ENCODE measurements around the gene PFKFB1.

The PFKFB1 gene

DNA sequence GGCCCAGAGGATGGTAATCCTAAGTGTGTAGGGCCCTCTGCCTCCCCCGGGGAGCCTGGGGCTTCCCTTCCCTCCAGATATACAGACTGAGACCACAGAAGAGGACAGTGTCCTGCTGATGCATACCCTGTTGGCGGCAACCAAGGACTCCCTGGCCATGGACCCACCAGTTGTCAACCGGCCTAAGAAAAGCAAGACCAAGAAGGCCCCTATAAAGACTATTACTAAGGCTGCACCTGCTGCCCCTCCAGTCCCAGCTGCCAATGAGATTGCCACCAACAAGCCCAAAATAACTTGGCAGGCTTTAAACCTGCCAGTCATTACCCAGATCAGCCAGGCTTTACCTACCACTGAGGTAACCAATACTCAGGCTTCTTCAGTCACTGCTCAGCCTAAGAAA is 71.4 kb downstream of the PFKFB1 start:
- DNase-seq (ENCODE audit: low spot score), result no peak

DNA sequence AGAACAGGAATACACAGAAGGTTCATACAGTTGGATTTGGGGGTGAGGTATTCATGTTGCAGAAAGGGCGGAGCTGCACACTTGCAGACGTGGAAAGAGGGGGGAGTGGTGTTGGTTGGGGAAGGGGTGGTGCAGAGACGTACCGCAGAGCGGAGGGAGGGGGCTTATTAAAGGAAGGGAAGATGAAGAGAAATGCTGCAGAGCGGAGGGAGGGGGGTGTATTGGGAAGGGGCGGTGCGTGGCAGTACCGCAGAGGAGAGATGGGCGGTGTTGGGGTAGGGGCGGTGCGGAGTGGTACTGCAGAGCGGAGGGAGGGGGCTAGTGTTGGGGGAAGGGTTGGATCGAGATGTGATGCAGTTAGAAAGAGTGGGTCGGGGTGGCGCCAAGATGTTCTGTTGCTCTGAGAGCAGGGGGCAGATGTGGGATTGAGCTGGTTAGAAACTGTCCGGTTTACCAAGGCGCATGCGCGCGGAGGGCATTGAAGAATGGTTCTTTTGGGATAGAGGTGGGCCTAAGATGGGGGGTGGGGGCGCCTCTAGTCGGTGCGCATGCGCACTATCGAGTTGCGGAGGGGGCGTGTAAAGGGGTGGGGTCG is 72.5 kb downstream of the PFKFB1 start:
- no peak for DNase-seq (ENCODE audit: low spot score)

DNA sequence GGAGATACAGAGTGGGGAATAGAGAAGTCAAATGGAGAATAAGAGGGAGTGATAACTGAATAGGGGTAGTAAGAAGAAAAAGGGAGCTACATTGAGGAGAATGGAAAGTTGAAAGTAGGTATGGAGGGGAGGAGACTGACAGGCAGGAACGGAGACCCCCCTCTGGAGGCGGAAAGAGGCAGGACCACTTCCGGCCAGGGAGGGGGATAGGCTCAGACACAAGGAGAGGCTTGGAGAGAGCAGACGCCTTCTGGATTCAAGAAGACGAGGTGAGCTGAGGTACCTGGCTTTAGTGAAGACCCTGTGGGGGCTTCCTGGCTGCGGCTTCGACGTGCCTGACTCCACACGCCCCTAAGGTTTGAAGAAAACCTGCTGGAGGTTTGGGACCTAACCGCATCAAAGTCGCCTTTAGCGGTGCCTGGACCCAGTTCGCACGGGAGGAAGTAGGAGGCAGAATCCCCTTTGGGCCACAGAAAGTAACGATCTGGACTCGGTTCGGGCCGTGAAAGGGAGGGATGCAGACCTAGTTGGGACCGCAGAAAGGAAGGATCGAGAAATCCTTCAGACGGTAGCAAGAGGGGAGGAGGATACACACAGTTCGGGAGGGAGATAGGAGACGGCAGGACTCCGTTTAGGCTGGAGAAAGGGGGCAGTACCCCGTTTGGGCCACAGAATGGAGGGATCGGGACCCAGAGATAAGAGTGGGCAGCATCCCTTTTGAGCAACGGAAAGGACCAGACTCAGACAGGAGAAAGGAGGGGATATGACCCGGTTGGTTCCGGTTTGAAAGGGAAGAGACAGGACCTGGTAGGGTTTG is 73.2 kb downstream of the PFKFB1 start, which contains the start of gene TRO:
Gene TRO, plus strand, starts transcription at position 215 of the 817 bp plus-strand sequence. CDS start 1,423 bp downstream, outside the sequence.
- DNase-seq (ENCODE audit: low spot score), result no peak

DNA sequence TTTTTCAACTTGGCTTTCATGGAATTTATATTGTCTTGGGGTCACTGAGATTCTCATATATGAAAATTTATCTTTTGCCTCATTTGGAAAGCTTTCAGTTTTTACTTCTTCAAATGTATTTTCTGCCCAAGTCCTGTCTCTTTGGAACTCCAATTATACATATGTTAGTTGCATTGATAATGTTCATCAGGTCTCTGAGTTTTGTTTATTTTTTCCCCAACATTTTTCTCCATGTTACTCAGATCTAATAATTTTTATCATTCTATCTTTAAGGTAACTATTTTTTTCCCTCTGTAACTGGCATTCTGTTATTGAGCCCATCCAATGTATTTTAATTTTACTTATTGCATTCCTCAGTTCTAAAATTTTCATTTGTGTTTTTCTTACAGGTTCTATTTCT is 84.0 kb downstream of the PFKFB1 start:
- DNase-seq (ENCODE audit: low spot score), result no peak

DNA sequence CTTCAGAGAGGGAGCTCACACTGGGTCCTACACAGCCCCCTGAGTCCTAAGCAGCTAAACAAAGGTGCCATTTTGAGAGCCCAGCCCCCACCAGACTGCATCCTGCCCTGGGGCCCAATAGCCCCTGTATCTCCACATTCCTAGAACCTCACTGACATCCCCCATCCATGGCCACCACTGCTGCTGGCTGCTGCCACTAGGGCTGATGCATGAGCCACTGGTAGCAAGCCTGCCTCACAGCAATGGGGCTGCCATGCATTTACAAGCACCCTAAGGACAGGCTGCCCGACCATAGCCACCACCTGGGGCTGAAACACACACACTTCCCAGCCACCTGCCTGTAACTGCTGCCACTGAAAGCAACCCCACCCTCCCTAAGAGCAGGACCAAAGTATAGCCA is 99.8 kb downstream of the PFKFB1 start:
- no peak for DNase-seq (ENCODE audit: low spot score)

DNA sequence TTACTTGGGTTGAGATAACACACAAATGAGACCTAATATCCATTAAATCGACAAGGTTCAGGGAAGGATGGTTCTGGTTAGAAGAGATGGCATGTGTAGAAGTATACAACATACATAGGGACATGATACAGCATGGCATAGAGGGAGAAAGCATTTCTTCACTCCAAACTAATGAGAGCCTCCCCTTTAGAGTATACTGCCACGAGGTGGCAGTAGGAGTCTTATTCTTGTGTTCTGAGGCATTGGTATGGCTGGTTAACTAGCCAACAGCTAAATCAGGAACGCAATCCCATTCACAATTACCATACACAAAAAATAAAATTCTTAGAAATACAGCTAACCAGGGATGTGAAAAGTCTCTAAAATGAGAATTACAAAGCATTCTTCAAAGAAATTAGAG is 102.4 kb downstream of the PFKFB1 start:
- peak; percentile 65 for DNase-seq (ENCODE audit: low spot score)

DNA sequence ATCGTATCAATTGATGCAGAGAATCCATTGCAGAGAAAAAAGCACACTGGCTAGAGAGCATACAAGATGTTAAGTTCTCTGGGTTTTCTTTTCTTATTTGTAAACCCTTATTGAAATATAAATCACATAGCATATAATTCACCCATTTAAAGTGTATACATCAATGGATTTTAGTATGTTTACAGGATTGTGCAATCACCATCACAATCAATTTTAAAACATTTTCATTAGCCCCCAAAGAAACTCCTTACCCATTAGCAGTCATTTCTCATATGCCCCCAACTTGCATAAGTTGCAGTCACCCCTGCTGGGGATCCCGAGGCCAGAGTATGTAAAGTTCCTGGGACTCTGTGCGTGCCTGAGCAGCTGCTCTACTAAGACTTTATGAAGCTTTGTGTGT is 108.2 kb downstream of the PFKFB1 start:
- DNase-seq (ENCODE audit: low spot score), result no peak
